Epithelial cell of proximal tubule (primary cell): ENCODE data around the gene ZNF384. TPM values are rescaled to one million over a fixed set of nuclear protein-coding genes. Genes with fewer than 3 reads are reported as not detected.

ENCODE experiments used
- DNase-seq: peaks from one replicate; pipeline ENCODE4 v3.0.0-alpha.2; 2011; ENCODE audit warnings: low read depth
- H3K4me3 ChIP-seq: 2 replicates; pipeline ENCODE4 v1.5.1; 2011; ENCODE audit warnings: low read depth, mild to moderate bottlenecking, low read length
- CTCF ChIP-seq: conservative IDR thresholded peaks from 2 replicates; pipeline ENCODE4 v1.5.1; 2012; ENCODE audit warnings: low read depth, mild to moderate bottlenecking, low read length
- total RNA-seq: library from RNA; depleted of rRNA; stranded (reverse); fragments of >200 nt; gene quantifications from 2 replicates; pipeline ENCODE4 v1.2.3, GENCODE V29; 2015

ZNF384 gene
- total RNA-seq, 1 donor from 2014 or later: 19.9 TPM

DNA sequence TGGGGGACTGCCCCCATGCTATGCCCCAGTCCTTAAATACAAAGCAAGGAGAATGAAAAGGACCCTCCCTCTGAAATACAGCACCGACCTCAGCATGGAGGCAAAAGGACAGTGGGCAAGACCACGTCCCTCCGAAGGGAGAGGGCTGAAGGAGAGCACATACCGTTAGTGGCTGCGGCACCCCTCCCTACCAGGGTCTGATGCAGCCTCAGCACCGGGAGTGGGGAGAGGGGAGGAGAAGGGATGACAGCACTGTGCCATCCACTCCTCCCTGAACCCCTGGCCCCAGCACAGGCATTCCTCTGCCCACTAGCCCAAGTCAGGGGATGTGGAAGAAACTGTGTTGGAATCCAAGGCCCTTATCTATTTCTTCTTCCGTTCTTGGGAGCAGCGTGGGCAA lies 38.3 kb downstream of the ZNF384 start:
- no peak for DNase-seq
- TF ChIP-seq CTCF: no peak
- no peak overlapping the region for H3K4me3 ChIP-seq

DNA sequence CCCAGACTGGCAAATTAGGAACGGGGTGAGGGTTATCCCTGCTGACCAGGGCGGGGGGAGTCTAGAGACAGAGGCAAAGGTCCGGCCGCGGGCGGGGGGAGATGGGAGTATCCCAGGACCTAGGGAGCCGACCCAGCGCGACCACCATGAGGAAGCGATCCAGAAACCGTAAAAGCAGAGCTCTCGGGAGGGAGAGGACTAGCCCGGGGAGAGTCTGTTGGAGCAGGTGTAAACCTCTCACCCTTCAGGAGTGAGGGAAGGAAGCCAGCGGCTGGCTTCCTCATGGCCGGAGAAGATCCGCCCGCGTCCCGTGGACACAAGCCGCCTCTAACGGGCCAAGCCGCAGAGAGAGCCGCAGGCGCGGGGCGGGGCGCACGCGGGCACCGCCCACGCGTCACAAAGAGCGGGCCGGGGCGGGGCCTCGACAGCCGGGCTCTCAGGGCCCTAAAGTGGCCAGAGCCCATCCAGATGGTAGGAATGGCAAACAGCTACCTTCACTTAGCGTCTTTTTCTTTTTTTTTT lies 42.0 kb downstream of the ZNF384 start, which contains the start of gene ACRBP:
TSS of gene ACRBP (minus strand) at position 350 of the 522 bp plus-strand sequence. CDS start at position 284, 66 bp downstream.
- DNase-seq: no peak
- peak within 1 kb of the TSS; percentile 61 for H3K4me3 ChIP-seq
- TF ChIP-seq CTCF: no peak

- peak overlapping the region; percentile 61 for H3K4me3 ChIP-seq
- TF ChIP-seq CTCF: no peak
- no peak for DNase-seq
Measured at GRCh38 chr12:6646276-6647082, 42.7 kb downstream of the ZNF384 start.

GRCh38 chr12:6644903-6645302 lies 44.3 kb downstream of the ZNF384 start:
- peak; percentile 36 for TF ChIP-seq CTCF
- DNase-seq: no peak
- no peak overlapping the region for H3K4me3 ChIP-seq

DNA sequence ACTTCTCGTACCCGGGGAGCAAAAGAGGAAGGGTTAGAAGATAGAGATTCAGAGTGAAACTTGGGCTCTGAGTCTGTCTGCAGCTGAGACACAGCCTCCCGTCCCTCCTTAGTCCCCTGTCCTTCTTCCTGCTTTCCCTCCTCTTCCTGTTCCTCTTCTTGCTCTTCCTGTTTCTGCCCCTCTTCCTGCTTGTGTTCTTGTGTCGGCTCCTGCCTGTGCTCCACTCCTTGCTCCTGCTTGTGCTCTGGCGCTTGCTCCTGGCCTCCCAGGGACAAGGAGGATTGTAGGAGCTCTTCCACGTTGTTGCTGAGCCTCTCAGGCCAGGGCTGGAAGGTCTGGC lies 44.9 kb downstream of the ZNF384 start:
- TF ChIP-seq CTCF: no peak
- H3K4me3 ChIP-seq: no peak overlapping the region
- no peak for DNase-seq

GRCh38 chr12:6643569-6644256 lies 45.5 kb downstream of the ZNF384 start:
- TF ChIP-seq CTCF: no peak
- H3K4me3 ChIP-seq: no peak overlapping the region
- DNase-seq: no peak
